ENCODE data around the gene EEF1G. TPM values are rescaled to one million over a fixed set of nuclear protein-coding genes. Genes with fewer than 3 reads are reported as not detected.

EEF1G gene
- total and polyA plus RNA-seq, 2 of the 13 experiments (the other 11 are each of a cell fraction or from before 2014, with no cell fraction given): 1,787 to 2,144 TPM

GRCh38 chr11:62545437-62546243 is 28.1 kb downstream of the EEF1G start (continued):
- TF ChIP-seq ZFP91 (CRISPR knock-in tag; IDR thresholded peaks at IDR 0.05; ENCODE audit: borderline replicate concordance): peak; percentile 84; the same call in 1 of the 2 replicates
- TF ChIP-seq CAMTA2 (CRISPR knock-in tag; IDR thresholded peaks at IDR 0.05; ENCODE audit: borderline replicate concordance): no peak
- no peak; the same call in 1 of the 2 replicates for TF ChIP-seq ZNF260 (CRISPR knock-in tag; IDR thresholded peaks at IDR 0.05; ENCODE audit: borderline replicate concordance, low read depth)
- peak; percentile 86 for TF ChIP-seq ZNF772 (CRISPR knock-in tag; IDR thresholded peaks at IDR 0.05)
- TF ChIP-seq SSRP1 (CRISPR knock-in tag; IDR thresholded peaks at IDR 0.05): no peak
- TF ChIP-seq BRF2 (CRISPR knock-in tag; IDR thresholded peaks at IDR 0.05): peak; percentile 51; the same call in 1 of the 2 replicates
- peak; percentile 55; the same call in 1 of the 3 replicates for TF ChIP-seq MXI1 (IDR thresholded peaks at IDR 0.05; ENCODE audit: borderline replicate concordance, low read depth, low read length)
- no peak for TF ChIP-seq MNT (IDR thresholded peaks at IDR 0.05)
- no peak for TF ChIP-seq REST (IDR thresholded peaks at IDR 0.05; ENCODE audit: borderline replicate concordance in 1 of 2, low read depth in 1 of 2, low read length in 2 of 2)
- TF ChIP-seq TSC22D2 (CRISPR knock-in tag; IDR thresholded peaks at IDR 0.05; ENCODE audit: borderline replicate concordance): no peak
- TF ChIP-seq CREM (IDR thresholded peaks at IDR 0.05): no peak
- TF ChIP-seq CREM (CRISPR knock-in tag; IDR thresholded peaks at IDR 0.05): no peak
- peak; percentile 89; the same call in 1 of the 2 replicates for TF ChIP-seq ZNF572 (CRISPR knock-in tag; IDR thresholded peaks at IDR 0.05)
- no peak for TF ChIP-seq CC2D1A (CRISPR knock-in tag; IDR thresholded peaks at IDR 0.05)
- TF ChIP-seq PHF5A (CRISPR knock-in tag; IDR thresholded peaks at IDR 0.05; ENCODE audit: low read depth, unreplicated experiment): no peak
- TF ChIP-seq SMAD1 (CRISPR knock-in tag; IDR thresholded peaks at IDR 0.05; ENCODE audit: borderline replicate concordance, low read depth): peak; percentile 42; the same call in 1 of the 2 replicates
- TF ChIP-seq POGZ (CRISPR knock-in tag; IDR thresholded peaks at IDR 0.05): no peak
- no peak; the same call in 1 of the 2 replicates for TF ChIP-seq ZNF543 (CRISPR knock-in tag; IDR thresholded peaks at IDR 0.05)
- TF ChIP-seq ZNF629 (CRISPR knock-in tag; conservative IDR thresholded peaks at IDR 0.05): 0 out of 2 replicates have a peak, but pooled peaks have one; percentile 8
- peak; percentile 79 for TF ChIP-seq ZNF879 (CRISPR knock-in tag; IDR thresholded peaks at IDR 0.05)
- no peak for TF ChIP-seq SRSF9 (IDR thresholded peaks at IDR 0.05; ENCODE audit: borderline replicate concordance, insufficient read depth, low read depth, low read length, poor library complexity, severe bottlenecking)

Measured in HepG2 (cell line).